ENCODE measurements around the gene GP2. TPM values are rescaled to one million over a fixed set of nuclear protein-coding genes. Genes with fewer than 3 reads are reported as not detected.

GP2 gene
- total and polyA plus RNA-seq, 2 experiments from 2014 or later, result 17.2 to 24.8 TPM

DNA sequence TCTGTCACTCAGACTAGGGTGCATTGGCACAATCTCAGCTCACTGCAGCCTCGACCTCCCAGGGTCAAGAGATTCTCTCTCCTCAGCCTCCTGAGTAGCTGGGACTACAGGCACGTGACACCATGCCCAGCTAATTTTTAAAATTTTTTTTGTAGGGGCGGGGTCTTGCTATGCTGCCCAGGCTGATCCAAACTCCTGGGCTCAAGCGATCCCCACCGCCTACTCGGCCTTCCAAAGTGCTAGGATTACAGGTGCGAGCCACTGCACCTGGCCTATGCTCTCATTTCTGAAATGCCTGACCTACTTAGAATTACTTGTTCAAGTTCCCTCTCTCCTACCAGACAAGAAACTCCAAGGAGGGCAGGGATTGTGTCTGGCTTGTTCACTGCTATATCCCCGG lies 5.1 kb upstream of the GP2 start:
- Histone ChIP-seq H3K4me3 (no peak overlapping the region), H3K27me3 (no peaks in the 10 kb centered on the region), H3K4me1 (ENCODE audit: insufficient read depth) (no peaks in the 10 kb centered on the region), H3K4me2 (no peak overlapping the region), H3K79me2 (no peaks in the 10 kb centered on the region), H3K36me3 (replicated peaks; ENCODE audit: insufficient read depth, low read depth) (no peaks in the 10 kb centered on the region), H2AFZ (no peak overlapping the region), H3K27ac (no peak overlapping the region), H4K20me1 (ENCODE audit: insufficient read depth, poor library complexity, severe bottlenecking) (no peaks in the 10 kb centered on the region), H3K9me3 (ENCODE audit: low read depth) (no peaks in the 10 kb centered on the region), H3K9me2 (replicated peaks; ENCODE audit: insufficient read depth) (no peaks in the 10 kb centered on the region)
- DNase-seq (ENCODE audit: low spot score), result no peak
- TF ChIP-seq EZH2 (IDR thresholded peaks at IDR 0.05; ENCODE audit: borderline replicate concordance), result no peak
- no peak for TF ChIP-seq EZH2phosphoT487 (IDR thresholded peaks at IDR 0.05; ENCODE audit: low read depth, severe bottlenecking, unreplicated experiment)
- no peak for TF ChIP-seq CTCF (IDR thresholded peaks at IDR 0.05; ENCODE audit: poor library complexity)
- WGBS (ENCODE audit: low lambda C conversion rate, missing lambda C conversion rate), result 89% methylated on average over 8 of the region's 8 CpGs

DNA sequence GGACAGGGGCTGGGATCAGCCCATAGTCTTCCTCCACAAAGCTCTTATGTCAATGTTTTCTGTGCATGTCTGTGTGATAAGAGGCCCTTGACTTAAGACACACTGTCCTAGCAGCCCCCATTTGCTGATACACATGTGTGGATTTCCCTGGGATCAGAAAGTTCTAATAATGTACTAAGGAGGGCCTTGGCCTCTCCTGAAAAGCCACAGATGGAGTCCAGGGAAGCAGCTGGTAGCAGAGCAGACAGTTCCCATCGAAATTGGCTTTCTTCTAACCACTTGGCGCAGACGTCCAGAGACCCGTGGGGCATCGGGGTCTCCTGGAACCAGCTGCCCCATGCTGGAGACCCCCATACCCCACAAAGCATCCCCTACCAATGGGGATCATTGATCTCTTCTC lies 4.3 kb upstream of the GP2 start:
- H3K4me3 ChIP-seq, result no peak overlapping the region
- no peak overlapping the region for H3K4me2 ChIP-seq
- TF ChIP-seq EZH2 (IDR thresholded peaks at IDR 0.05; ENCODE audit: borderline replicate concordance), result no peak
- TF ChIP-seq EZH2phosphoT487 (IDR thresholded peaks at IDR 0.05; ENCODE audit: low read depth, severe bottlenecking, unreplicated experiment), result no peak
- TF ChIP-seq CTCF (IDR thresholded peaks at IDR 0.05; ENCODE audit: poor library complexity), result no peak
- H3K9me2 ChIP-seq (replicated peaks; ENCODE audit: insufficient read depth), result no peaks in the 10 kb centered on the region
- H3K9me3 ChIP-seq (ENCODE audit: low read depth), result no peaks in the 10 kb centered on the region
- WGBS (ENCODE audit: low lambda C conversion rate, missing lambda C conversion rate), result 89% methylated on average over 5 of the region's 5 CpGs
- H3K36me3 ChIP-seq (replicated peaks; ENCODE audit: insufficient read depth, low read depth), result no peaks in the 10 kb centered on the region
- no peak for DNase-seq (ENCODE audit: low spot score)
- H3K27me3 ChIP-seq, result no peaks in the 10 kb centered on the region
- no peaks in the 10 kb centered on the region for H3K79me2 ChIP-seq
- no peak overlapping the region for H3K27ac ChIP-seq
- H3K4me1 ChIP-seq (ENCODE audit: insufficient read depth), result no peaks in the 10 kb centered on the region
- no peaks in the 10 kb centered on the region for H4K20me1 ChIP-seq (ENCODE audit: insufficient read depth, poor library complexity, severe bottlenecking)
- H2AFZ ChIP-seq, result no peak overlapping the region

GRCh38 chr16:20329392-20330138 lies 2.3 kb upstream of the GP2 start:
- Histone ChIP-seq H3K4me2 (no peak overlapping the region), H3K4me1 (ENCODE audit: insufficient read depth) (peaks cover 5% of the 10 kb centered on the region), H3K79me2 (no peaks in the 10 kb centered on the region), H3K4me3 (no peak overlapping the region), H3K9me3 (ENCODE audit: low read depth) (no peaks in the 10 kb centered on the region), H3K27me3 (no peaks in the 10 kb centered on the region), H3K36me3 (replicated peaks; ENCODE audit: insufficient read depth, low read depth) (no peaks in the 10 kb centered on the region), H2AFZ (no peak overlapping the region), H3K9me2 (replicated peaks; ENCODE audit: insufficient read depth) (no peaks in the 10 kb centered on the region), H4K20me1 (ENCODE audit: insufficient read depth, poor library complexity, severe bottlenecking) (no peaks in the 10 kb centered on the region), H3K27ac (no peak overlapping the region)
- no peak for DNase-seq (ENCODE audit: low spot score)
- TF ChIP-seq EZH2phosphoT487 (IDR thresholded peaks at IDR 0.05; ENCODE audit: low read depth, severe bottlenecking, unreplicated experiment) (no peak), EZH2 (IDR thresholded peaks at IDR 0.05; ENCODE audit: borderline replicate concordance) (no peak), CTCF (IDR thresholded peaks at IDR 0.05; ENCODE audit: poor library complexity) (no peak)
- 80% methylated on average over 5 of the region's 5 CpGs for WGBS (ENCODE audit: low lambda C conversion rate, missing lambda C conversion rate)

All from hepatocyte (in vitro differentiated cells).